Muscle layer of colon (tissue), 2 donors: ENCODE results near the gene MRPL20.

Experiments used
- H3K27ac ChIP-seq: one replicate; pipeline ENCODE4 v1.7.0; 2013; ENCODE audit warnings: low read depth, mild to moderate bottlenecking, low read length, moderate library complexity
- H3K27me3 ChIP-seq, 2 donors: one replicate each; pipeline ENCODE4 v1.7.0; 2013; ENCODE audit warnings: low read length in 2 of 2, mild to moderate bottlenecking in 2 of 2; ENCODE audit not compliant: insufficient read depth in 2 of 2, control insufficient read depth in 1 of 2
- H3K36me3 ChIP-seq: one replicate; pipeline ENCODE4 v1.7.0; 2013; ENCODE audit warnings: mild to moderate bottlenecking, low read length; ENCODE audit not compliant: insufficient read depth
- H3K4me1 ChIP-seq: one replicate; pipeline ENCODE4 v1.7.0; 2013; ENCODE audit warnings: mild to moderate bottlenecking, low read length; ENCODE audit not compliant: insufficient read depth
- H3K4me3 ChIP-seq, 2 donors: one replicate each; pipeline ENCODE4 v1.7.0; 2013; ENCODE audit warnings: low read length in 2 of 2, low read depth in 1 of 2, mild to moderate bottlenecking in 1 of 2, moderate library complexity in 1 of 2
- H3K9ac ChIP-seq: one replicate; pipeline ENCODE4 v1.7.0; 2013; ENCODE audit warnings: low read length
- H3K9me3 ChIP-seq: one replicate; pipeline ENCODE4 v1.7.0; 2013; ENCODE audit warnings: mild to moderate bottlenecking, low read length
- donor health status: abdominal sarcoma.
- donor health status: Adenocarcinoma of cecum.

Gene MRPL20

GRCh38 chr1:1360506-1361169, 46.5 kb downstream of the MRPL20 start:
- no peak overlapping the region for H3K9ac ChIP-seq
- peaks cover 0 to 4% of the 10 kb centered on the region in 2 donors for H3K27me3 ChIP-seq
- no peak overlapping the region for H3K4me3 ChIP-seq
- H3K27ac ChIP-seq, result peak overlapping the region; percentile 46
- H3K4me1 ChIP-seq, result peaks cover 36% of the 10 kb centered on the region
- H3K36me3 ChIP-seq, result no peaks in the 10 kb centered on the region
- no peaks in the 10 kb centered on the region for H3K9me3 ChIP-seq

- H3K27ac ChIP-seq, result peak overlapping the region; percentile 46
- H3K4me3 ChIP-seq, result no peak overlapping the region
- no peaks in the 10 kb centered on the region for H3K9me3 ChIP-seq
- H3K4me1 ChIP-seq, result peaks cover 36% of the 10 kb centered on the region
- no peaks in the 10 kb centered on the region for H3K36me3 ChIP-seq
- H3K9ac ChIP-seq, result no peak overlapping the region
- peaks cover 0 to 4% of the 10 kb centered on the region in 2 donors for H3K27me3 ChIP-seq
Measured at GRCh38 chr1:1359664-1360468, 47.2 kb downstream of the MRPL20 start.

- Histone ChIP-seq H3K36me3 (no peaks in the 10 kb centered on the region), H3K27me3 (peaks cover 0 to 4% of the 10 kb centered on the region in 2 donors), H3K9me3 (no peaks in the 10 kb centered on the region), H3K9ac (no peak overlapping the region), H3K4me3 (no peak overlapping the region), H3K4me1 (peaks cover 36% of the 10 kb centered on the region), H3K27ac (peak overlapping the region; percentile 46)
Measured at GRCh38 chr1:1359308-1359663, 47.8 kb downstream of the MRPL20 start.

- H3K27me3 ChIP-seq, result peaks cover 0 to 4% of the 10 kb centered on the region in 2 donors
- H3K4me1 ChIP-seq, result peaks cover 41% of the 10 kb centered on the region
- no peaks in the 10 kb centered on the region for H3K9me3 ChIP-seq
- peak within 1 kb of the TSS; percentile 61 for H3K9ac ChIP-seq
- H3K27ac ChIP-seq, result peak within 1 kb of the TSS; percentile 46
- H3K4me3 ChIP-seq, result peak within 1 kb of the TSS; percentile 50 to 87
- H3K36me3 ChIP-seq, result peaks cover under 1% of the 10 kb centered on the region
Measured at GRCh38 chr1:1358433-1359271, 48.4 kb downstream of the MRPL20 start, which contains the start of gene MXRA8. Gene MXRA8 (minus strand): TSS chr1:1358555. CDS start chr1:1358504, 51 bp downstream.

GRCh38 chr1:1357871-1358432, 49.1 kb downstream of the MRPL20 start:
- H3K27ac ChIP-seq, result peak overlapping the region; percentile 46
- peaks cover 0 to 8% of the 10 kb centered on the region in 2 donors for H3K27me3 ChIP-seq
- peaks cover 7% of the 10 kb centered on the region for H3K36me3 ChIP-seq
- peak overlapping the region; percentile 61 for H3K9ac ChIP-seq
- H3K9me3 ChIP-seq, result no peaks in the 10 kb centered on the region
- peak overlapping the region; percentile 50 to 87 for H3K4me3 ChIP-seq
- H3K4me1 ChIP-seq, result peaks cover 41% of the 10 kb centered on the region

- Histone ChIP-seq H3K4me3 (peak overlapping the region; percentile 50 to 87), H3K36me3 (peaks cover 18% of the 10 kb centered on the region), H3K4me1 (peaks cover 48% of the 10 kb centered on the region), H3K9me3 (no peaks in the 10 kb centered on the region), H3K27me3 (peaks cover 0 to 10% of the 10 kb centered on the region in 2 donors), H3K9ac (peak overlapping the region; percentile 61), H3K27ac (peak overlapping the region; percentile 46)
Measured at GRCh38 chr1:1356796-1357401, 50.2 kb downstream of the MRPL20 start.

- no peaks in the 10 kb centered on the region for H3K9me3 ChIP-seq
- H3K9ac ChIP-seq, result no peak overlapping the region
- peak overlapping the region; percentile 20 to 87 for H3K4me3 ChIP-seq
- peaks cover 46% of the 10 kb centered on the region for H3K4me1 ChIP-seq
- peaks cover 0 to 10% of the 10 kb centered on the region in 2 donors for H3K27me3 ChIP-seq
- H3K36me3 ChIP-seq, result peaks cover 18% of the 10 kb centered on the region
- H3K27ac ChIP-seq, result peak overlapping the region; percentile 46
Measured at GRCh38 chr1:1356166-1356795, 50.8 kb downstream of the MRPL20 start.

- Histone ChIP-seq H3K27me3 (peaks cover 0 to 10% of the 10 kb centered on the region in 2 donors), H3K4me3 (peak overlapping the region in 1 of 2 donors; percentile 7), H3K9me3 (no peaks in the 10 kb centered on the region), H3K4me1 (peaks cover 38% of the 10 kb centered on the region), H3K36me3 (peaks cover 18% of the 10 kb centered on the region), H3K27ac (no peak overlapping the region), H3K9ac (no peak overlapping the region)
Measured at GRCh38 chr1:1355416-1355815, 51.7 kb downstream of the MRPL20 start.

GRCh38 chr1:1354271-1355247, 52.5 kb downstream of the MRPL20 start:
- H3K4me3 ChIP-seq, result peak overlapping the region in 1 of 2 donors; percentile 7
- peaks cover 18% of the 10 kb centered on the region for H3K36me3 ChIP-seq
- H3K27ac ChIP-seq, result no peak overlapping the region
- no peaks in the 10 kb centered on the region for H3K9me3 ChIP-seq
- peaks cover 0 to 10% of the 10 kb centered on the region in 2 donors for H3K27me3 ChIP-seq
- peaks cover 32% of the 10 kb centered on the region for H3K4me1 ChIP-seq
- no peak overlapping the region for H3K9ac ChIP-seq
